BE2C (cell line): Measurements from ENCODE around the gene HOXD8.
A peak's percentile ranks its signal among the peaks of the same experiment; 100 is the strongest.

Experiments used
- DNase-seq: peaks from one replicate; pipeline ENCODE4 v3.0.0-alpha.2; 2020
- H3K27me3 ChIP-seq: fragments of 250-450 bp; sonication (Bioruptor Pico); 2 replicates; pipeline ENCODE4 v1.5.1; 2020; ENCODE audit warnings: mild to moderate bottlenecking
- H3K36me3 ChIP-seq: fragments of 250-450 bp; sonication (Bioruptor Pico); 2 replicates; pipeline ENCODE4 v1.5.1; 2020; ENCODE audit warnings: mild to moderate bottlenecking
- H3K4me1 ChIP-seq: fragments of 250-450 bp; sonication (Bioruptor Pico); 2 replicates; pipeline ENCODE4 v1.5.1; 2020
- H3K4me3 ChIP-seq: 2 replicates; pipeline ENCODE4 v1.5.1; 2011; ENCODE audit warnings: low read depth, low read length
- H3K9me3 ChIP-seq: fragments of 250-450 bp; sonication (Bioruptor Pico); 2 replicates; pipeline ENCODE4 v1.5.1; 2020
- TF ChIP-seq, protein P1 (sequence below): IDR thresholded peaks from 2 replicates; pipeline ENCODE4 v1.5.1; 2012; ENCODE audit warnings: mild to moderate bottlenecking, low read depth, low read length

HOXD8 gene

DNA sequence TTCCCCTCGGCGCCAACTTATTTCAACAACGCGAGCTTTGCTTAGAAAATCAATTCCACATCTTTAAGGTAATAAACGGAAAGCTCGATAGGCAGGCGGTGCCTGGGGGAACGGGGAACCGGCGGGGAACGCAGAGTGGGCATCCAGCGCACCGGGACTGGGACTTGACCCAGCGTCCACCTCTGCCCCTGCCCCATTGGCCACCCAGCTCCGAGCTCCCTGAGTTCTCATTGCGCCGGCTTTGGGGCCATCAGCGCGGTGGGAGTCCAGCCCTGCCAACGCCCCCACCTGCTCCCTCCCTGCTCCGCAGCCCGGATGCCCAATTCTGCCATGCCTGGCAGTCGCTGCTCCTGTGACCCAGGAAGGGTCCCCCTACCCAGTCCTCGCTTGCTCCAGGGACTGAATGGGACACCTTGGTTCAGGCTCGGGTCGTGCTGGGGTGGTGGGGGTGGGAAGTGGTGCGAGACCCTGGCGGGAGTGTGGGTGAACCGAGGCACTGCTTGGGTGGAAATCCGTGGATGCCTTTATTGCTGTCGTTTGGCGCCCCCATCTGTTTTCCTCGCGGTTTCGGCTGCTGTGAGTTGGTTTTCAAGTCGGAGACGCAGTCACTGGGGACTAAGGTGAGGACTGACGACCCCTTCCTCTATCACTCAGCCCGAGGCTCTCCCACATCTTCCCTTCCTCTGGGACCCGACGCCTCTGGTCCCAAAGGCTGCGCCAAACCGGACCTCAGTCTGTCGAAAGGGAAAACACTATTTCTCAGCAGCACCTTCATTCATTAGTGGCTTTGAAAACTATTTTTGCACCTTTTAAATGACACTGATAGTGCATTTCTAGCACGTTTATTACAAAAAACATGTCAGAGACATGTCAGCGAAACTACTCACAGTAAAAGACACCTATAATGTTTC is 43.4 kb upstream of the HOXD8 start:
- Histone ChIP-seq H3K27me3 (peaks cover 98% of the 10 kb centered on the region), H3K4me3 (peak overlapping the region; percentile 37)

DNA sequence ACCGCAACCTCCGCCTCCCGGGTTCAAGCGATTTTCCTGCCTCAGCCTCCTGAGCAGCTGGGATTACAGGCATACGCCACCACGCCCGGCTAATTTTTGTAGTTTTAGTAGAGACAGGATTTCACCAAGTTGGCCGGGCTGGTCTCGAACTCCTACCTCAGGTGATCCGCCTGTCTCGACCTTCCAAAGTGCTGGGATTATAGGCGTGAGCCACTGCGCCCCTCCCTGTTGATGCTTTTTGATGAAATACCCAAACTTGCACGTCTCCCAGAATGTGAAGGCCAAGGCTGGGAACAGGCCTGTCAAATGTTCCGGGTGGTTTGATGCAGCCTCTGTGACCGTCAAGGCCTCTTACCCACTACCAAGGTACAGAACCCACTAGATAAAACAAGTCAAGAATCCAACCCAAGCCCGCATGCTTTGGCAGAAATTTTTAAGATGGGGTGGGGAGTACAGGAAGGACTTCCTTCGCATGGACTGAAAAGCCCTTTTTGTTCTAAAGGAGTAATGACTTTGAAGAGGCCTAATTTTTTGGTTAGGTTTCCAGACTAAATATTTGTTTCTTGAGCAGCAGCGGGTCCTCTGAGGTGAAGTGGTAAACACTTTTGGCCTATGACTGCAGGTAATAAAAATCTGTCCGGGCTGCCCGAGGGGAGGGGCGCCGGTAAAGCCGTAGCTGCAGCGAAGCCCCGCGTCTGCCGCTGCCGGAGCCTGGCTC is 42.0 kb upstream of the HOXD8 start:
- TF ChIP-seq, protein P1, sequence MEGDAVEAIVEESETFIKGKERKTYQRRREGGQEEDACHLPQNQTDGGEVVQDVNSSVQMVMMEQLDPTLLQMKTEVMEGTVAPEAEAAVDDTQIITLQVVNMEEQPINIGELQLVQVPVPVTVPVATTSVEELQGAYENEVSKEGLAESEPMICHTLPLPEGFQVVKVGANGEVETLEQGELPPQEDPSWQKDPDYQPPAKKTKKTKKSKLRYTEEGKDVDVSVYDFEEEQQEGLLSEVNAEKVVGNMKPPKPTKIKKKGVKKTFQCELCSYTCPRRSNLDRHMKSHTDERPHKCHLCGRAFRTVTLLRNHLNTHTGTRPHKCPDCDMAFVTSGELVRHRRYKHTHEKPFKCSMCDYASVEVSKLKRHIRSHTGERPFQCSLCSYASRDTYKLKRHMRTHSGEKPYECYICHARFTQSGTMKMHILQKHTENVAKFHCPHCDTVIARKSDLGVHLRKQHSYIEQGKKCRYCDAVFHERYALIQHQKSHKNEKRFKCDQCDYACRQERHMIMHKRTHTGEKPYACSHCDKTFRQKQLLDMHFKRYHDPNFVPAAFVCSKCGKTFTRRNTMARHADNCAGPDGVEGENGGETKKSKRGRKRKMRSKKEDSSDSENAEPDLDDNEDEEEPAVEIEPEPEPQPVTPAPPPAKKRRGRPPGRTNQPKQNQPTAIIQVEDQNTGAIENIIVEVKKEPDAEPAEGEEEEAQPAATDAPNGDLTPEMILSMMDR: no peak
- Histone ChIP-seq H3K9me3 (no peaks in the 10 kb centered on the region), H3K36me3 (no peaks in the 10 kb centered on the region), H3K4me3 (peak overlapping the region; percentile 52), H3K4me1 (no peaks in the 10 kb centered on the region), H3K27me3 (peaks cover 96% of the 10 kb centered on the region)
- no peak for DNase-seq

More for the DNA sequence above, 43.4 kb upstream of the HOXD8 start:
- Histone ChIP-seq H3K4me1 (no peaks in the 10 kb centered on the region), H3K9me3 (no peaks in the 10 kb centered on the region; the same call in 1 of the 2 replicates), H3K36me3 (no peaks in the 10 kb centered on the region)
- peak; percentile 62 for DNase-seq
- TF ChIP-seq, protein P1: peak; percentile 56

DNA sequence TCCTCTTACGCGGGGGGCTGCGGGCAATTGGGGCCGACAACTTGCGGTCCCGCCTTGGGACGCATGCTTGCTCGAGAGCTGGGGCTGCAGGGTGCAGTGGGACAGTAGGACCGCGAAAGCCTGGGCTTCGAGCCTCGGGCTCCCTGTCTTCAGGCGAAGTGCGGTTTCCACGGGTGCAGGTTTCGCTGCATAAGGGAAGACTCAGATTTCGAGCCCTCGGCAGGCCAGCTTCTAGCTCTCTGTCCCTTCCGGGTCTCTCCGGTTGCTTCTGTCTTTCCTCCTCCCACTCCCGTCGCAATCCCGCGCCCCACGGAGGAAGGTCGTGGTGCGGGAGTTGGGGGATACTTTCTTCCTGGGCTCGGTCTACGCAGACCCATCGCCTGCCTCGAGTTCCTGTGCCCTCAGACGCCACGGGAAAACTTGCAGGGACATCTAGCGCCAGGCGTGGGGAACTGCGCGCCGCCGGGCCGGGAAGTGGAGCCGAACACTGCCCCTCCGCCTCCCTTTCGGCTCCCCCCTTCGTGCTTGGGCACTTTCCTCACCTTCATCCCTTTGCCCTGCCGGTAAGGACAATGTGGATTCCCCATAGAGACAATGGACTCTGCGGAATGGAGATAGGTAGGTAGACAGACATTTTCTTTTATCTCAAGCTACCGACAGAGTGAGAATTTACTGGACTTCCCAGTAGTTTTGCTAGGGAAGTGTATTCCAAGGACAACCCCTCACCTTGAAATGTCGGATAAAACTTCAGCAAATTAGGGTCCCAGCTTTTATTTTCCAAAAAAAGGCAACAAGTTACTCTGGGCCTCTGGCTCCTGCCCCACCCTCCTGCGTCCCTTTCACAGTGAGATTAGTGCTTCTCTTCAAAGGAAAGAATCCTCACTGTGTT is 41.2 kb upstream of the HOXD8 start:
- peak; percentile 57 for DNase-seq
- TF ChIP-seq, protein P1: peak; percentile 57
- H3K27me3 ChIP-seq: peaks cover 96% of the 10 kb centered on the region
- H3K4me3 ChIP-seq: peak overlapping the region; percentile 52
- no peaks in the 10 kb centered on the region for H3K4me1 ChIP-seq
- no peaks in the 10 kb centered on the region for H3K36me3 ChIP-seq
- H3K9me3 ChIP-seq: no peaks in the 10 kb centered on the region

DNA sequence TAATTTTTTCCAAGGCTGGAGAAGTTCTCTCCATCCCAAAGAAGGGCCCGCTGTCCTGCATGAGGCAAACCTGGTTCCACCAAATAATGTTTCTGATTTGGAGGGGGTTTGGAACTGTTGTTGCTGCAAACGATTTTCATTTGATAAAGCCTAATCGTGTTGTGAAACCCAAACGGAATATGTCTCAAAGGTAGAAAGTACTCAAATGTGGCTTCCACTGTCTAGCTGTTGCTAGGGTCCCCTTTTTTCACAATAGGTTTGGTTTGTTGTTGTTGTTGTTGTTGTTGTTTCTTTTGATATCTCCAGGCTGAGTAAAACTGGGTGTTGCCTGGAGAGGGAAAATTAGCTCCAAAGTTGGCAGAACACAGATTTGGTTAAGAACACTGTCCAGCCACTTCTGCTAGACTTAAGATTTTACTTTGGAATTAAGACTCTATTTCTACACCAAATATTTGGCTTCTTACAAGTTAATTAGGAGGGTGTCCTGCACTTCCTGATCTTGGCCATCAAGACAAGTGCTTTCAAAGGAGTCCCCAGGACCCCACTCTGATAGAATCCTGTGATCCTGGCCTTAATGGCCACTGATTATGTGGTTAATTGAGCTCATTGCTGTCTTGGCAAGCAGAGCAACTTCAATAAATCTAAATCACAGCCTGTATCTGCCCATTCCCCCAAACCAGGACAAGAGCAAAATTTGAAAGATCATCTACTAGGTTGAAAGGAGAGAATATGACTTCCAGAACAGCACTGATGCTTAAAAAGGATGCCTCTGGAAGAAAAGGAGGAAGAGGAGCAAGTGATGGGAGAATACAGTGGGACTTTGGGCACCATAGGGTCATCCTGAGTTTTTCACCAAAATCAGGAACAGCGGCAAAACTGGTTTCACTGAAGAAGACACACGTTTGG is 40.3 kb upstream of the HOXD8 start:
- no peak for DNase-seq
- TF ChIP-seq, protein P1: no peak
- Histone ChIP-seq H3K4me1 (no peaks in the 10 kb centered on the region), H3K4me3 (no peak overlapping the region), H3K36me3 (no peaks in the 10 kb centered on the region), H3K9me3 (no peaks in the 10 kb centered on the region), H3K27me3 (peaks cover 96% of the 10 kb centered on the region)

DNA sequence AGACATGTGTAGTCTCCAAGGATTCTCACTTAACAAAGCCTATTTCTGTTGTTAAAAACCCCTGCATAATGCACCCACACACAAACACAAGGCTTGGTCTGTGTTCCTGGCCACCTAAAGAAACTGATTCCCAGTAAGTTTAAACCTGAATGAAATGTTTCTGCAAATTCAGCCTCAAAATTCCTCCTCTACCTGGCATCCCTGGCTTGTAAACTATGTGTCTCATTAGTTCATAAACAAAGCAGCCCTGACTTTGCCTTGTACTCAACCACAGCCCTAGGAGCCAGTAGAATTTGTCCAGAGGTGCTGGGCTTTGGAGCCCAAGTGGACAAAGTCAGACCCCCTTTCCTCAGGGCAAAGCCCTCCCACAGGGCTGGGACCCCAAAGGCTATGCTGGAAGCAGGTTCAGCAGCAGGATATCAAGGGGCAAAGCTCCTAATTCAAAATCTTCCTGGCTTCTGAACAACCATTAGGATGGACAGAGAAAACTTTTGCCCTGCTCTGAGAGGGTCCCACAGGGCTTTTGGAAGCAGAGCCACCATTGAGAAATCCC is 39.6 kb upstream of the HOXD8 start:
- H3K9me3 ChIP-seq: no peaks in the 10 kb centered on the region
- no peak for DNase-seq
- no peak overlapping the region for H3K4me3 ChIP-seq
- TF ChIP-seq, protein P1: no peak
- H3K36me3 ChIP-seq: no peaks in the 10 kb centered on the region
- H3K27me3 ChIP-seq: peaks cover 98% of the 10 kb centered on the region
- H3K4me1 ChIP-seq: peaks cover under 1% of the 10 kb centered on the region; the same call in 1 of the 2 replicates
